ENCODE data around the gene APOB.

APOB gene

DNA sequence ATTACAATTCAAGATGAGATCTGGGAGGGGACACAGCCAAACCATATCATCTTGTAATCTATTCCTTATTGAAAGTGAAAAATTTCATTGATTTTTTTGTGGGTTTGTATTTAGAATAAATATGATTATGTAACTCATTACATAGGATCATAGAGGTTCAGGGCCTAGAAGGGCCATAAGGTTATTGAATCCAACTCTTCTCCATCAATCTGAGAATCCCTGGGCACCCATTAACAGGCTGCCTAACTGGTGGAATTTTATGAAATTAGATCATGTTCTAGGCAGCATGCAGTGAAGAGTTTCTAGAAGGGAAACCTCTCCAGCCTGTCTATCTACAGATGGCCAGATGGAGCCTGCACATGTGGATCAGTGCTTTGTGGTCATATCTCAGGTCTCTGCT lies 6.3 kb upstream of the APOB start:
- in situ Hi-C loops (cut with HindIII; ENCODE audit: low sequenced_read_pairs) = no loop called here

DNA sequence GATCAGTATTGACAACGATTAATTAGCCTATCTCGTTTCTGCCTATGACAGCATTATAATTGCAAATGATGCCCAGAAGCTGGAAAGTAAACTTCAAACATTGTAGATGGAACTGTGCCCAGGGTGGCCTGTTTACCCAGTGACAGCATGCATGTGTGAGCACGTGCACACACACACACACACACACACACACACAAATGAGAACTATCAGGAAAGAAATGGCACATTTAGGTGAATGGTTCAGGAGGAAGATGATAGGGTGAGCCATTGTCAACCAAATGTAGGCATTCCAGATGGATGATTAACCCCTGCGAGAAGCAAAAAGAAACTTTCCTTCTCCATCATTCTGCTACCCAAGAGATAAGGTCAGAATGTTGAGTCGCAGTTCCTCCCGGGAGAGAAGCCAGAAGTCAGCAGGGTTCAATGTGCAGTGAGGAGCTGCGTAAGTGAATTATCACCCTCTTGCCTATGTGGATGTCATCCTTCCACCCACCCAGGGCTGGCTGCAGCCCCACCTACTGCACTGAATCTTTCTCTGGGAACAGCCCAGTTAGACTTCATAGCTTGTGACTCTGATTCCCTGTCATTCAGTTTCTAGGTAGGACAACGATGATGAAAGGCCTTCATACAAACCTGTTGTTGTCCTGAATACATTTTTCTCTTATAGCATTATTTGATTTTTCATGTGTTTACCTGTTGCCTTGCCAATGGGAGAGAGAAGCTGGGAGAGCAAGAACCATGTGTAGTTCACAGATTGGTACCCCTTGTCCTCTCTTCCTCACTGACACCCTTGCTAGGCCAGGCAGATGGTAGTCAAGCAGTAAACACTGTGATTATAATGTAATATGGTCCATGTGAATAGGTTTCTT lies 3.5 kb upstream of the APOB start:
- in situ Hi-C loops (cut with HindIII; ENCODE audit: low sequenced_read_pairs) = no loop called here

DNA sequence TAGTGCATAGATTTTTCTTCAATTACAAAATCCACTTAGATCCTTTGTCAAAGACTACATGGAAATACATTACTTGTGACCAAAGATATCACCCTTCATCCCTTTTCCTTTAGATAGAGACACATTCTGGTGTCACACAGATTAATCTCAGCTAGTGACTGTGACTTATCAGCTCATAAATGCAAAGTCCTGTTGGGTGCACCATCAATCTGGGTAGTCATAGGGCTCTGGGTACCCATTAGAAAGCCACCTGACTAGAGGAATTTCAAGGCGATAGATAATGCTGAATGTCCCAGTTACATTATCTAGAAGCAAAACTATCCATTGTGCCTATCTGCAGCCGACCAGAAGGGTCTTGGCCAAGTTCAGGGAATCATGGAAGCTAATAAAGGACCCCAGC lies 2.6 kb upstream of the APOB start:
- in situ Hi-C loops (cut with HindIII; ENCODE audit: low sequenced_read_pairs) = no loop called here

DNA sequence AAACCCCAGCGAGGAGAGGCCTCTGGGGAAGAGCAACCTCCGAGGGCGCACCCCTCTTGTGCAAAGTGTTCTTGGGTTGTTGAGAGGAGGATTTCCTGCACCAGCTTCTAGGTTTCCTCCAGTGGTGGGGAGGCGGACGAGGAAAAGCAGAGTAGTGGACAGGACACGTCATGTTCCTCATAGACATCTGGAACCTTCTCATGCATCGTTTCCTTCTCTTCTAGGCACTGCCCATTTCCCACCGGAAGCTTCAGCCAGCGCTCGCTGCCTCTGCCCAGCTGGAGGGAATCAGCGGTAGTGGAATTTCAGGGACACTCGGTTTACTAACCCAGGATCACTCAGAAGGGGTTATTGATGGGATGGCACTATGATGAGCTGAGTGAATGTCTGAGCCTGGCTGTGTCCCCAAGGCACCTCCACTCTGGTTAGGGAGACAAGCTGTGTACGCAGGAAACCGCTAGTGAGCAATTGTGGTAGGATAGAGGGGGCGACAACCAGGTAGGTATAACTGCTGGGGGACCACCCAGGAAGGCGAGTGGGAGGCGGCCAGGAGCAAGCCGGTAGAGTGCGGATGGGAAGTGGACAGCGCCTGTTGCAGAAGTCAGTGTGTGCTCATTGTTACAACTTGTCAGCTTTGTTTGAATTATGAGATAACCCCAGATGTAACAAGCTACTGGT lies 960 bp upstream of the APOB start:
- in situ Hi-C loops (cut with HindIII; ENCODE audit: low sequenced_read_pairs) = no loop called here

DNA sequence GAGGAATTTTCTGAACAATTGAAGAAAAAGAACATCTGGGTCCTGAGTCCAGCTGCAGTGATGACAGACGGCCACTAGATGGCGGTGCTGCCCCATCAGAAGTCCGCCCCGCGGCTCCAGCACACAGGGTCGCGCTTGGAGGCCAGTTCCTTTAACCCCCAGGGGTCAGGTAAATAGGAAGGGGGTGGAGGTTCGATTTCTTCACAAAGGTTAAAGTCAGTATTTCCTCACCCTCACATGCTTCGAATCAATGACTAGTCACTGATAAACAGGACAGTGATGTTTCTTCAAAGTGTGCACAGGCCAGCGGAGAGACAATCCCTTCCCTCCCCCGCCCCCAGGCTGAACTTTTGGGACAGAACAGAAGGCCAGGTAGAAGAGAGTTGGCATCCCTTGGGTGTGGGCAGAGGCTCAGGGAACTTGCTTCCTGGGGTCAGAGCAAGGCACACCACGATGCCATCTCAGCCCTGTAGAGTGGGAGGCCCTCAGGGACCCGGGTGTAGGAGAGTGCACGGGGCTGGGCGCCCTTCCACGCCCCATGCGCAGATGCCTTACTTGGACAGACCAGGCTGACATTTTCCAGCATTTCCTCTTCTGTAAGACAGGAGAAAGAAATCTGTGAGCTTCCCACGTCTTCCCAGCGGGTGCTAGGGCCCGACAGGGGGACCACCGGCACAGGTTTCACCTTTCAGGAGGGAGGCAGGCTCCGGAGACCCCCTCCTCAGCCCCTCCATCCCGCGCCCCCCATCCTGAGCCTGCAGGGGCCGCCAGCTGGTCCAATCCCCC lies 722 bp downstream of the APOB start:
- in situ Hi-C loops (cut with HindIII; ENCODE audit: low sequenced_read_pairs) = no loop called here

DNA sequence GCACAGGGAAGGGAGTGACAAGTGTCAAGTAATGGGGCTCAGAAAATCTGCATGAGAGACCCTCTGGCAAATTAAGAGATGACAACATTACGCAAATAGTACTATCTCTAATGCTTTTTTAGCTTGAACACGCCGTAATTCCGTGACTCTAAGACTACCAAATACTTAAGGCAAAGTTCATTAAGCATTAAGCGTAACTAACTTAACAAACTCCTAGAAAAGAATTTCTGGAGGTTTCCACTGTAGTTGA lies 1.2 kb downstream of the APOB start:
- in situ Hi-C loops (cut with HindIII; ENCODE audit: low sequenced_read_pairs) = no loop called here

DNA sequence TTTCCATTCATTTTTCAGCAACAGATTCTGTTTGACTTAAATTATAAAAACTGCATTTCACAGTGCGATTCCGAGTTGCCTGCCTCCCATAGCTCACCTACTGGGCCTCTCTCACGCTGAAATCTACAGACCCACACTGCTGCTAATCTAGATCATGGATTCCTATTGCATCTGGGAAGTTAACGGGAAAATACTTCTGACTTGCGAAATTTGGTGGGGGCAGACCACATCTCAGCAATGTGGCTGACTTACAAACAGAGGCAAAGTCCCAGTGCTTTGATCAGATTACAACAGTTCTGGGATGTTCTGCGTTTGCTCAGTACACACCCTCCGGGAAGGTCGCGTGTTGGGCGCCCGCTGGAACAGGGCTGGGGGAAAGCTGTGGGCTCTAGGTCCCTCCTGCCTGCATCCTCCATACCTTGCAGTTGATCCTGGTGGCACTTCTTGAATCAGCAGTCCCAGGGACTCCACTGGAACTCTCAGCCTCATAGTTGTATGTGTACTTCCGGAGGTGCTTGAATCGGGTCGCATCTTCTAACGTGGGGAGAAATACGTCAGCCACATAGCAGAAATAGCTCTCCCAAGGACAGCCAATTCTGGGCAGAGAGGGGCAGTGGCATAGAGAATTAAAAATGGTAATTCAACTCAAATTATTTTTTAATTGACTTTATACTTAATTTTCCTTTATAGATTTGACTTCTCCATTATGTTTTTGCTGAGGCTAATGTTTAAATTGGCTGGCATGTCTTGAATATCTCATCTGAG lies 1.7 kb downstream of the APOB start:
- in situ Hi-C loops (cut with HindIII; ENCODE audit: low sequenced_read_pairs) = no loop called here

DNA sequence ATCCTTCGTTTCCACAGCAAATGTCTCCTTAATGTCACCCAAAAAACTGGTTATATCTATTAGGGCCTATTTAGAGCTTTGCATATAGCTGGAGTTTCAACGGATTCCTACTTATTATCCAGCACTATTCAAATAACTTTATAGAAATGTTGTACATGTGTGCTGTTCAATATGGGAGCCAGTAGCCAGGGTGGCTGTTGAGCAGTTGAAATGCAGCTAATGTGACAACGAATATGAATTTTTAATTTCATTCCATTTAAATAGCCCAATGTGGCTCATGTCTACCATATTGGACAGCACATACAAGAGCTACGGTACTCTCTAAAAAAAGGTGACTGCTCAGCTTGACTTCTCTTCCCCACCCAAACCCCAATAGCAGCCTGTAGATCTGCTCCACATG lies 2.4 kb downstream of the APOB start:
- in situ Hi-C loops (cut with HindIII; ENCODE audit: low sequenced_read_pairs) = no loop called here

DNA sequence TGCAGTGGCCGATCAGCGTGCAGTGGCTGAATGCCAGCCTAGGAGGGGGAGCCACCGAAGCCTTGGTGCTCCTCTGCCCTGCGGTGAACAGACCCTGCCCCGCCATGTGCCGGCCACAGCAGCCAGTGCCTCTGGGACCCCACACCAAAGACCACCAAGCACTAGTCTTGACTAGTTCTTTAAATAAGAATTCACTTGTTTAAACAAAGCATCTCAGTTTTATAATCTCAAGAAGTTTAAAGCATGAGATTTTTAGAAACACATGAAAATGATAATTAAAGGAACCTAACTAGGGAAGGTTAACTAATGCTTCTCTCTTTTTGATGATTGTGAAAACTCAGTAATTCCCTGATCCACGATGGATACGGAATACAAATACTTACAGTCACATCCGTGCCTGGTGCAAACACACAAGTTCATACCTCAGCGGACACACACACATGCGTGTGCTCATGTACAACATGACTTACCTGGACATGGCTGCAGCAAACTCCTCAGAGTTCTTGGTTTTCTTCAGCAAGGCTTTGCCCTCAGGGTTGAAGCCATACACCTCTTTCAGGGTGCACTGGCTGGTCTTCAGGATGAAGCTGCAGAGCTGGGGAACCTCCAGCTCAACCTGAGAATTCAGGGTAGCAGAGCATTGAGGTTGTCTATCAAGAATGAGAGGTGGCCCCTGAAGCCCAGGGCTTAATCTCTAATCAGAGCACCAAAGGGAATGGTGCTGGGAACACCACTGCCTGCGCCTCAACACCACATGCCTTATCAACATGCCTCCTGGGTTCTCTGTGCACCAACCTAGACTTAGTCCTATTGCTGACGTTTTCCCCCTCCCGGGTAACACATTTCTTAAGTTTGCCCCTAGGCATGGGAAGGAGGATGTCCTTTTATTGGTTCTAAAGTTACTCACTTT lies 3.1 kb downstream of the APOB start:
- in situ Hi-C loops (cut with HindIII; ENCODE audit: low sequenced_read_pairs) = no loop called here

DNA sequence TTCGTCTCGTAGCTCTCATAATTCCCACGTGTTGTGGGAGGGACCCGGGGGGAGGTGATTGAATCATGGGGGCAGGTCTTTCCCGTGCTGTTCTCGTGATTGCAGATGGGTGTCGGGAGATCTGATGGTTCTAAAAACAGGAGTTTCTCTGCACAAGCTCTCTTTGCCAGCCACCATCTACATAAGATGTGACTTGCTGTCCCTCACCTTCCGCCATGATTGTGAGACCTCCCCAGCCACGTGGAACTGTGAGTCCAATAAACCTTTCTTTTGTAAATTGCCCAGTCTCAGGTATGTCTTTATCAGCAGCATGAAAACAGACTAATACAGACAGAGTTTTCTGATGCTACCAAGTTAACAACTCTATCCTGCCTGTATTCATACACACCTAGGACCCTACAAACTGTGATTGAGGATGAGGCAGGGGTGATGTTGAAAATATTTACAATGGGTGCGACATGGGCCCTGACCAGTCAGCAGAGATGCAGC lies 3.9 kb downstream of the APOB start:
- in situ Hi-C loops (cut with HindIII; ENCODE audit: low sequenced_read_pairs) = no loop called here

DNA sequence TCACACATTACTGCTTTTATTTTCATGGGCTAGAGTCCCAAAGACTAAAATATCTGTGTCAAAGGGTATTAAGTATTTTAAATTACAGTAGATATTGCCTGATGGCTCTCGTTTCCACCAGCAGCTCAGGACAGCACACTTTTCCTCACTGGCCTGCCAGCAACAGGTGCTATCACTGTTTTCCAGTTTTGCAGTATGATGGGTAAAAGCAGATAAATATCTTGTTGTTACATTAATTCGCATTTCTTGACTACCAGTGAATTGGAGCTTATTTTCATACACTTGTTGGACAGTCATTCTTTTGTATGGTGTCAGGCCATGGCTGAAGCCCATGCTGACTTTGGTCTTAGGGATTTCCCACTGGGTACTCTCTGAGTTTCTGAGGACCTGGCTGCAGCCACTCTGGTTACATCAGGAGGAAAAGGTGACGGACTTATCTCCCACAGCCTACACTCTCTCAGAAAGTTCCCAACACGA lies 4.8 kb downstream of the APOB start:
- in situ Hi-C loops (cut with HindIII; ENCODE audit: low sequenced_read_pairs) = no loop called here

DNA sequence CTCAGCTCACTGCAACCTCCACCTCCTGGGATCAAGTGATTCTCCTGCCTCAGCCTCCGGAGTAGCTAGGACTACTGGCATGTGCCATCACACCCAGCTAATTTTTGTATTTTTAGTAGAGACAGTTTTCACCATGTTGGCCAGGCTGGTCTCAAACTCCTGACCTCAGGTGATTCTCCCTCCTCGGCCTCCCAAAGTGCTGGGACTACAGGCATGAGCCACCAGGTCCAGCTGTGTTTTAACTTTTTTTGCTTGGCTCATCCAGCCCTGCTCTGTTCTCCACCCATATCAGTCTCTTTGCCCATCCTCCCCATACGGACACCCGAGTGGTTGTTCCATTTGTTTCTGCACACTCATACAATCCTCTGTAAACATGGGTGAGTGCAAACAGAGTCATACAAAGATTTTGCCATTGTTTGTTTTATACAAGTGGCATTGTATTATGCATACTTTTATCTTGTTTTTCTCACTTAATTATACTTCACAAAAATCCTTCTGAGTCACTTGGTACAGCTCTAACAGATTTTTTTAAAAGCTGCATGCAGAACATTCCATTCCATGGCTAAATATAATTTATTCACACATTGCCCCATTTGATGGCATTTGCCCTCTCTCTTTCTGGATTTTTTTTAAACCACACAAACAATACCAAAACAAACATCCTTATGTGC lies 5.3 kb downstream of the APOB start:
- in situ Hi-C loops (cut with HindIII; ENCODE audit: low sequenced_read_pairs) = no loop called here

DNA sequence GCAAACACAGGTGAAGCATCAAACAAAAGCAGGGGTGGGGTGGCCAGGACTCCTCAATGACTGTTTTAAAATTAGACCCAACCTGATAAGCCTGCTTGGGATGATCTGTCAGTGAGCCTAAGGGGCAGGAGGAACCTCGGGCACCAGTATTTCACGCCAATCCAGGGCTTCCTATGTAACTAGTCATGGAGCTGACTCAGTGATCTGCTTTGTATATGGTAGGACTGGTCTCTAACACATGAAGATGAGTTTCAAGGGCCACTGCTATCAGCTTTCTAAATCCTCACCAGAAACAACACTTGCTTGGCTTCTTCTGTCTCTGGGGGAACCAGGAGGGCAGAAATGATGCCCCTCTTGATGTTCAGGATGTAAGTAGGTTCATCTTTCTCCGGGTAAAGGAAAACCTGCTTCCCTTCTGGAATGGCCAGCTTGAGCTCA lies 6.2 kb downstream of the APOB start:
- in situ Hi-C loops (cut with HindIII; ENCODE audit: low sequenced_read_pairs) = no loop called here

DNA sequence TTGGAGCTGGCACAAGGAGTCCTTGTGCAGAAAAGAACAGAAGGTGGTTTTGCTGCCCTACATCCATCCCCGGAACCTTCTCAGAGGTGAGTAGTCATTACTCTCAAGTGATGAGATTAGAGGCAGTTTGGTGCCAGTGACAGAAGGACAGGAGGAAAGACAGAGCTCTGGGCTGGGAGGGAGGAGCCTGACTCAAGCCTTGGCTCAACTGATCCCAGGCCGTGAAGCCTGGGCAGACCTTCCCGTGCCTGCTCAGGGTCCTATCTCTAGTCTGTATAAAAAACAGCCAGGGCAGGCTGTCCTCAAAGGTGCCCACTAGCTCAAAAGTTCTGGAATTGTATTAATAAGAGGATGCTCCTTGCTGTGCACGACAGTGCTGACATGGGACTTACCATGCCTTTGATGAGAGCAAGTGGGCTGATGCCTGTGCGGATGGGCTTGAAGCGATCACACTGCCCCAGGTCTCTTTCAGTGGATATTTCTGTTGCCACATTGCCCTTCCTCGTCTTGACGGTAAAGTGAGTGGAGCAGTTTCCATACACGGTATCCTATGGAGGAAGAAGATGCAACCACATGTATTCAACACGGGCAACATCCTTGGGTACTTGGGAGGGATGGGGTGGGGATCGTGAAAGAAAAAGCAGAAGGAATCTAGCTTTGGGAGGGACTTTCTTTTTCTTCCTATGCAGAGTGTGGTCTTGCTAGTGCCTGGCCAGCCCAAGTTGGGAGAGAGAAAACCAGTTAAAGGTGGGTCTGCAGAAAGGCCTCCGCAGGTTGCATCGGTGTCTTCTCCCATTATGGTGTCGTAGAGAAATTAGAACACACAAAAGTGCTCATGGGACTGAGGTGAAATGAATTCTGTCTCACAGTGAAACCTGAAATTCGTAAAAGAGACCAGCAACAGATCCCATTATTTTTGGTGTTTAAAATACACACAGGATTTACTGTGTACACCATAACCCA lies 6.9 kb downstream of the APOB start:
- in situ Hi-C loops (cut with HindIII; ENCODE audit: low sequenced_read_pairs) = no loop called here

DNA sequence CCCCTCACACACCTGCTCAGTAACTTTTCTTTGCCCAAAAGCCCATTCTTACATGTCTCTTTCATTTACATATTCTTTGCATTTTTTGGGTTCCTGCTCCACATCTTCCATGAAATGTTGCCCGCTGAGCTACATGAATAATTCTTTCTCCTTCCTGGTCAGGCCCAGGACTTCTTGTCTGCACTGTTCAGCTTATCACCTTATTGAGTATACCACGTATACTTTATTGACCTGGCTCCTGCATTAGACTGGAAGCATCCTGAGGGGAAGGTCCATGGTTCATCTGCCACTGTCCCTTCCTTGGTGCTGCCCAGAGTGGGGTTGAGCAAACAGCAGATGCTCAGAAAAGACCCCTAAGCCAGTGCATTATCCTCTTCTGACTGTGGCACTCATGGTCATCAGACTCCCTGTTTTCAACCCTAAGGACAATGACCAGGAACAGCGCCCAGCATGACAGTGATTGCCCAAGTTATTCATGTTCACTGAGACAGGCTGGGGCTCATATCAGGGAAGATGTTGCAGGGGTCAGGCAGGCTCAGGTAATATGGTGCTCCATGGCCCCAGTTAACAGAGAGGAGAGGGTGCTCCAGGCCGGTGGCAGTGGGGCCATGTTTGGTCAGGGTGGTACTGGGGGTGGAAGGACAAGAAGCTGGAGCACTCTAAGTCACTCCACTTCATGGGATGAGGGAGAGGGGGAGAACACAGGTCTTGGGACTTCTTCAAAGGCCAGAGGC lies 7.7 kb downstream of the APOB start:
- in situ Hi-C loops (cut with HindIII; ENCODE audit: low sequenced_read_pairs) = no loop called here

DNA sequence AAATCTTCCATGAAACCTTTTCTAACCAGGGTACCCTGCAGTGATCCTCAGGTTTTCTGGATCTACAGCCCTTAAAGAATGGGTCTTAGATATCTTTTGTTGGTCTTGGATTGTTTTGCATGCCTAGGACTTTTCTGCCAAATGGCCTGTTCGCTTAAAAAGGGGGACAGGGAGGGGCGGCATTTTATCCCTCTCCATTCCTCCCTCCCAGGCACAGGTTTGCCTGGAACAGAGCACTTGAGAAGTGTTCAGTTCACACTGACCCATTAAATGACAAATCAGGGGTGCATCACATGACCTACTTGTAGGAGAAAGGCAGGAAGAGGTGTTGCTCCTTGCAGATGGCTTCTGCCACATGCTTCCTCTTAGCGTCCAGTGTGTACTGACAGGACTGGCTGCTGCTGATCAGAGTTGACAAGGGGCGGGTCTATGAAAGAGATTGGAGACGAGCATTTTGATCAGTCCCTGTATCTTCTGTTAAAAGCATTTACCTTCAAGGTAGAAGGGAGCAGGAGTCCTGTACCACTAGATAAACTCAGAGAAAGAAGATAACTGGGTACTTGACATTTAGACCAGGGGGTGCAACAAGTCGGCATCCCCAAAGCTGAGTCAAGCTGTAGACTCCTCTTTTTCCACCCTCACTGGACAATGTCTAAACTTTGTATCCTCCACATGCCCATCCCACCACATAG lies 8.4 kb downstream of the APOB start:
- in situ Hi-C loops (cut with HindIII; ENCODE audit: low sequenced_read_pairs) = no loop called here

DNA sequence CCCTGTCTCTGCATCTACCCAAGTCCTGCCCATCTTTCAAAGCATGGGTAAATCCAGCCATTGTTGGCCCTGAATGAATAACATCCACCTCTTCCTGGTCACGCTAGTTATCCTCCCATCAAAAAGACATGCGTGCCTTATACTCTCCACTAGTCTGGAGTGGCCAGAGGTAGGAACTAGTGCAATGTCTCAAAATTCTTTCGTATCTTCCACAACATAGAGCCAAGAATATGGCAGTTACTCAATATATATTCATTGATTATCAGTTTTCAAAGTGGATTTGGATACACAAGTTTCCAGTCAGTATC lies 8.9 kb downstream of the APOB start:
- in situ Hi-C loops (cut with HindIII; ENCODE audit: low sequenced_read_pairs) = no loop called here

All from DLD1 (cell line).